WI38 (cell line): Measurements from ENCODE around the gene MT2A.

ENCODE experiments used
- H3K4me3 ChIP-seq: 2 replicates; pipeline ENCODE4 v1.5.1; 2011; ENCODE audit warnings: low read depth, mild to moderate bottlenecking, control low read depth, low read length
- TF ChIP-seq, protein P1 (sequence below): IDR thresholded peaks from 2 replicates; pipeline ENCODE4 v1.5.1; 2012; ENCODE audit warnings: low read depth, mild to moderate bottlenecking, control low read depth, low read length

The MT2A gene

DNA sequence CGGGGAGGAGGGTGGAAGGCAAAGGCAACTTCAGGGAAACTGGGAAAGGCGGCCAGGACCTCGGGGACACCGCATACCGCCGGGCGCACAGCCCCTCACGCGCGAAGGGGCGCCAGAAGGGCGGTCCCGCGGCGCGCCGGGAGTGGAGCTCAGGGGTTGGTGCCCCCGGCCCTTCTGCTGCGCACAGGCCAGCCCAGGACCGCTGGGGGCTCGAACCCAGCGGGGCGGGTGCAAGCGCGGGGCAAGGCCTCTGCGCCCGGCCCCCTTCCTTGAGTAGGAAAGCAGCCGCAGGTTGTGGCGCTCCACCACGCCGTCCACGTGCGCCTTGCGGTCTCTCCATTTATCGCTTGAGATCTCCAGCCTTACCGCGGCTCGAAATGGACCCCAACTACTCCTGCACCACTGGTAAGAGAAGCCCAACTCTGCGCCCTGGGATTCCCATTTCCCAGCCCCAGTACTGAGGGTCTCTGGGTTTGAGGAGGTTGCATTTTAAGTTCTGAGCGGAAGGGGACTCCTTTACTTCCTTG is 27.1 kb downstream of the MT2A start:
- TF ChIP-seq, protein P1, sequence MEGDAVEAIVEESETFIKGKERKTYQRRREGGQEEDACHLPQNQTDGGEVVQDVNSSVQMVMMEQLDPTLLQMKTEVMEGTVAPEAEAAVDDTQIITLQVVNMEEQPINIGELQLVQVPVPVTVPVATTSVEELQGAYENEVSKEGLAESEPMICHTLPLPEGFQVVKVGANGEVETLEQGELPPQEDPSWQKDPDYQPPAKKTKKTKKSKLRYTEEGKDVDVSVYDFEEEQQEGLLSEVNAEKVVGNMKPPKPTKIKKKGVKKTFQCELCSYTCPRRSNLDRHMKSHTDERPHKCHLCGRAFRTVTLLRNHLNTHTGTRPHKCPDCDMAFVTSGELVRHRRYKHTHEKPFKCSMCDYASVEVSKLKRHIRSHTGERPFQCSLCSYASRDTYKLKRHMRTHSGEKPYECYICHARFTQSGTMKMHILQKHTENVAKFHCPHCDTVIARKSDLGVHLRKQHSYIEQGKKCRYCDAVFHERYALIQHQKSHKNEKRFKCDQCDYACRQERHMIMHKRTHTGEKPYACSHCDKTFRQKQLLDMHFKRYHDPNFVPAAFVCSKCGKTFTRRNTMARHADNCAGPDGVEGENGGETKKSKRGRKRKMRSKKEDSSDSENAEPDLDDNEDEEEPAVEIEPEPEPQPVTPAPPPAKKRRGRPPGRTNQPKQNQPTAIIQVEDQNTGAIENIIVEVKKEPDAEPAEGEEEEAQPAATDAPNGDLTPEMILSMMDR, result no peak
- H3K4me3 ChIP-seq, result no peak overlapping the region

DNA sequence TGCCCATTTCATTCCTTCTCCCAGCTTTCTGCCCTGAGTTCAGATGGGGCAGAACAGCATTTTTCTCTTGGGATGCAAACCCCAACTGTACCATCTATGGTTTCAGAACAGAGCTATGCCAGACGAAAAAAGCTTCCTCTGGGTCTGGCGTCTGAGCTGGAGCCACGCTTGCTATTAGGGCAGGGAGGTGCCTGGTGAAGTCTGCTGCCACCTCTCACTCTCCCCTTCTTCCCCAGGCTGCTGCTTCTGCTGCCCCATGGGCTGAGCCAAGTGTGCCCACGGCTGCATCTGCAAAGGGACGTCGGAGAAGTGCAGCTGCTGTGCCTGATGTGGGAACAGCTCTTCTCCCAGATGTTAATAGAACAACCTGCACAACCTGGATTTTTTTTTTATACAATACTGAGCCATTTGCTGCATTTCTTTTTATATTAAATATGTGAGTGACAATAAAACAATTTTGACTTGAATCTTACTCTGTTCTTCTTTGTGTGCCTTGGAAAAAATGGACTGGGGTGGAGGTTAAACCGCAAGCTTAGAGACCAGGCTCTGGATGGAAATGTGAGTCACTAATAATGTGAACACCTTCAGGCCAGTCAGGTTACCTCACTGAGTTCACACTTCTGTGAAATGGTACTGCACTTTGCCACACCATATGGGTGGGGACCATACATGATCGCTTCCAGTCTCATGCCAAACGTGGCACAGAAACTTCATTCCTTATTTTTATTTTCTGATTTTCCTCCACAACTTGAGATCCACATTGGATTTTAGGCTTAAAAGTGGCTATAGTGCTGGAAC is 28.4 kb downstream of the MT2A start:
- H3K4me3 ChIP-seq, result no peak overlapping the region
- TF ChIP-seq, protein P1, result no peak

DNA sequence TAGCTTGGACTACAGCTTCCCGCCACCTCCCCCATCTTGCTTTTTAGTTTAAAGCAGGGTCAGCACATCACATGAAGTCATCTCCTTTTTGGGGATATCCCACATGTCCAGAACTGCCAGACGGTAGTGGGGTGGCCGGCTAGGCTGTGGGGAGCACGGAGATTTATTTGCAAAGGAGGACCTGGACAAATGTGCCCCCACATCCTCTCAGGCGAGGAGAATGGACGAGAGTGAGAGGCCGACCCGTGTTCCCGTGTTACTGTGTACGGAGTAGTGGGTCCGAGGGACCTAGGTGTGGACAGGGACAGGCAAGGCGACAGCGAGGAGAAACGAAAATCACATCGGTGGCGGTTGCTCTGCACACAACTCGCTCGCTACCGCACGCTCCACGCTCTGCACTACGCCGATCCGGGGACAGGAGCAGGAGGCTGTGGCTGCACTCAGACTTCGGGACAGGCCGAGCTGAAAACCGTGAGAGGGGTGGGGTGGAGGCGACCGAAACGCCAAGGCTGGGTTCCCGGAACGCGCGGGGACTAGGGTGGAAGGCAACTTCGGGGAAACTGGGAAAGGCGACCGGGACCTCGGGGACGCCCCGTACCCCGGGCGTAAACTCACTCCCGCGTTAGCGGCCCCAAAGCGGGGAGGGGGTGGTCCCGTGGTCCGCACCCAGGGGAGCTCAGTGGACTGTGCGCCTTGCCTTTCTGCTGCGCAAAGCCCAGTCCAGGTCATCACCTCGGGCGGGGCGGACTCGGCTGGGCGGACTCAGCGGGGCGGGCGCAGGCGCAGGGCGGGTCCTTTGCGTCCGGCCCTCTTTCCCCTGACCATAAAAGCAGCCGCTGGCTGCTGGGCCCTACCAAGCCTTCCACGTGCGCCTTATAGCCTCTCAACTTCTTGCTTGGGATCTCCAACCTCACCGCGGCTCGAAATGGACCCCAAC is 29.7 kb downstream of the MT2A start, which contains the start of gene MT1A:
Gene MT1A, plus strand, starts transcription at position 853 of the 937 bp plus-strand sequence. Its CDS starts 73 bp downstream, at position 926.
- H3K4me3 ChIP-seq, result peak within 1 kb of the TSS; percentile 47
- TF ChIP-seq, protein P1, result no peak

DNA sequence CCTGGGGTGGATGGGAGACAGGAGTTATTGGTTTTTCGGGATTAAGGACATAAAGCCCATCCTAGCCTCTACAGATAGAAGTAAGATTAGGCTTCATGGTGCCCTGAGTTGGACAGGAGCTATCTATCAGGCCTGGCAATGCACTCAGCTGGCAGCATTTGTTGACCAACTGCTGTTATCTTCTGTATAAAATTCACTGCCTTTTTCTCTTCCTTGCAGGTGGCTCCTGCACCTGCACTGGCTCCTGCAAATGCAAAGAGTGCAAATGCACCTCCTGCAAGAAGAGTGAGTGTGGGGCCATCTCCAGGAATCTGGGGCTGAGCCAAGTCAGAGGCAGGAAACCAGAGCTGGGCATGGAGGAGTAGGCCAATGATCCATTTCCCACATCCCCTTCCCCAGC is 30.7 kb downstream of the MT2A start:
- TF ChIP-seq, protein P1, result no peak
- no peak overlapping the region for H3K4me3 ChIP-seq

DNA sequence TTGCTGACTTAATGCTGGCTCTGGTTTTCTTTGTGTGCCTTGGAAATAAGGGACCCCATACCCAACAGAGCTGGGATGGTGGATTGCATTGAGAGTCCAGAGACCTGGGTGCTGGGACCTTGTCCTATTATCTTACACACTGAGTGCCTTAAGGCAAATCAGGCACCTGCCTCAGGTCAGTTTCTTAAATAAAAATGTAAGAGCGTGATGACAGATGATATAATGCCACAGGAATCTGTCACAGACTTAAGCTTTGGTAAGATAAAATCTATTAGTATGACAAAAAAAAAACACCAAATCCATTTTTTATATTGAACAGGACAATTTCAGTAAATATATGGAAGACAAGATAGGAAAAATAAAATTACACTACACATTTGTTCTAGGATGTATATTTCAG is 31.7 kb downstream of the MT2A start:
- no peak overlapping the region for H3K4me3 ChIP-seq
- TF ChIP-seq, protein P1, result no peak

DNA sequence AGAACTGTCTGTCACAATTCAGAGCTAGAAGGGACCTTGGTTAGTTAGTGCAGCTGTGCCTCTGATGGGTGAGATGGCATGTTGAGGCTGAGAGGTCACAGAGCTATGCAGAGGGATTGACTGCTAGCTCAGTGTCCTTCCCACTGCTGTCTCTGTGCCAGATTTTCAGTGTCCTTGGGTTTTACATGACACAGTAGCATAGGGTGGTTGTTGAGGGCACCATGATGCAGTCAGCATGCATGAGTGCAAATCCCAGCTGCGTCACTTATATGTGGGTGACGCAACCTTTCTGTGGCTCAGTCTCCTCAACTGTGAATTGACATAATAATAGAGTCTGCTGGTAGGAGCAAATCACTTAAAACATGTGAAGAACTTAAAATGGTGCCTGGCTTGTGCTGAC is 32.8 kb downstream of the MT2A start:
- H3K4me3 ChIP-seq, result no peak overlapping the region
- TF ChIP-seq, protein P1, result no peak
